ENCODE results near the gene PANK1.

Gene PANK1

GRCh38 chr10:89556600-89556999 is 88.4 kb downstream of the PANK1 start:
- H3K4me3 ChIP-seq (ENCODE audit: low read depth, low read length) = no peak overlapping the region
- H3K9me3 ChIP-seq (ENCODE audit: control insufficient read depth, insufficient read depth, low read depth, low read length) = no peaks in the 10 kb centered on the region
- H3K4me1 ChIP-seq (ENCODE audit: control insufficient read depth, insufficient read depth, low read length) = no peaks in the 10 kb centered on the region
- no peaks in the 10 kb centered on the region for H3K36me3 ChIP-seq (ENCODE audit: control insufficient read depth in 2 of 2, insufficient read depth in 1 of 2, low read length in 2 of 2)
- POLR2A ChIA-PET = no interaction called here
- no peak for TF ChIP-seq HOXA7 (CRISPR knock-in tag; IDR thresholded peaks at IDR 0.05; ENCODE audit: borderline replicate concordance)
- no peak for TF ChIP-seq ZNF155 (tag by site-specific recombination; IDR thresholded peaks at IDR 0.05)
- TF ChIP-seq ZNF560 (tag by site-specific recombination; IDR thresholded peaks at IDR 0.05; ENCODE audit: borderline replicate concordance) = no peak
- TF ChIP-seq ZNF830 (tag by site-specific recombination; IDR thresholded peaks at IDR 0.05; ENCODE audit: low read depth) = no peak
- TF ChIP-seq PRDM4 (tag by site-specific recombination; IDR thresholded peaks at IDR 0.05) = no peak
- TF ChIP-seq ZNF214 (tag by site-specific recombination; IDR thresholded peaks at IDR 0.05; ENCODE audit: borderline replicate concordance) = no peak
- TF ChIP-seq ZNF513 (tag by site-specific recombination; IDR thresholded peaks at IDR 0.05) = no peak
- no peak overlapping the region for H3K27ac ChIP-seq (ENCODE audit: extremely low read depth, low read depth, low read length)
- CTCF ChIA-PET = interaction anchor here (0.6 to 1.9 kb wide), 8 partner anchors 9 to 842 kb away, joined by 3 to 8 read pairs (median 4); no protein-coding TSS in a partner anchor

- H3K4me1 ChIP-seq (ENCODE audit: control insufficient read depth, insufficient read depth, low read length) = no peaks in the 10 kb centered on the region
- ChIA-PET CTCF (interaction anchor here (0.6 to 1.9 kb wide), 9 partner anchors 9 to 338 kb away, joined by 3 to 8 read pairs (median 4); no protein-coding TSS in a partner anchor), POLR2A (no interaction called here)
- H3K27ac ChIP-seq (ENCODE audit: extremely low read depth, low read depth, low read length) = no peak overlapping the region
- no peak overlapping the region for H3K4me3 ChIP-seq (ENCODE audit: low read depth, low read length)
- no peaks in the 10 kb centered on the region for H3K36me3 ChIP-seq (ENCODE audit: control insufficient read depth in 2 of 2, insufficient read depth in 1 of 2, low read length in 2 of 2)
- no peaks in the 10 kb centered on the region for H3K9me3 ChIP-seq (ENCODE audit: control insufficient read depth, insufficient read depth, low read depth, low read length)
- TF ChIP-seq GLI2 (tag by site-specific recombination; IDR thresholded peaks at IDR 0.05; ENCODE audit: borderline replicate concordance, low read depth) = no peak
- peak; percentile 9 for TF ChIP-seq ZNF654 (tag by site-specific recombination; IDR thresholded peaks at IDR 0.05; ENCODE audit: low read depth)
These were observed 89.2 kb downstream of the PANK1 start for GRCh38 chr10:89555688-89556445.

GRCh38 chr10:89554433-89554832 is 90.6 kb downstream of the PANK1 start:
- ChIA-PET POLR2A (no interaction called here), CTCF (interaction anchor here (0.9 to 2.0 kb wide), 3 partner anchors 11 to 88 kb away, joined by 3 to 7 read pairs (median 4); no protein-coding TSS in a partner anchor)
- no peak for TF ChIP-seq ZNF202 (tag by site-specific recombination; IDR thresholded peaks at IDR 0.05; ENCODE audit: borderline replicate concordance)
- no peak for TF ChIP-seq ZNF132 (tag by site-specific recombination; IDR thresholded peaks at IDR 0.05; ENCODE audit: borderline replicate concordance)
- TF ChIP-seq ZNF639 (tag by site-specific recombination; IDR thresholded peaks at IDR 0.05) = no peak
- TF ChIP-seq GLIS2 (tag by site-specific recombination; IDR thresholded peaks at IDR 0.05) = no peak
- no peak for TF ChIP-seq KLF1 (tag by site-specific recombination; IDR thresholded peaks at IDR 0.05)
- no peak for TF ChIP-seq ZNF239 (tag by site-specific recombination; IDR thresholded peaks at IDR 0.05)
- TF ChIP-seq ZNF704 (tag by site-specific recombination; IDR thresholded peaks at IDR 0.05) = no peak
- no peak for TF ChIP-seq ZNF626 (tag by site-specific recombination; IDR thresholded peaks at IDR 0.05)
- no peak for TF ChIP-seq HOXD13 (CRISPR knock-in tag; IDR thresholded peaks at IDR 0.05; ENCODE audit: borderline replicate concordance)
- no peak for TF ChIP-seq ZNF157 (tag by site-specific recombination; IDR thresholded peaks at IDR 0.05)
- TF ChIP-seq SCRT1 (tag by site-specific recombination; IDR thresholded peaks at IDR 0.05; ENCODE audit: borderline replicate concordance) = no peak
- TF ChIP-seq ZNF777 (tag by site-specific recombination; IDR thresholded peaks at IDR 0.05; ENCODE audit: borderline replicate concordance) = no peak
- no peak for TF ChIP-seq ZNF488 (tag by site-specific recombination; IDR thresholded peaks at IDR 0.05)
- TF ChIP-seq MEIS1 (CRISPR knock-in tag; IDR thresholded peaks at IDR 0.05; ENCODE audit: borderline replicate concordance) = no peak
- no peak for TF ChIP-seq GFI1B (tag by site-specific recombination; IDR thresholded peaks at IDR 0.05)

More at GRCh38 chr10:89554433-89554832, 90.6 kb downstream of the PANK1 start:
- Histone ChIP-seq H3K9me3 (ENCODE audit: control insufficient read depth, insufficient read depth, low read depth, low read length) (no peaks in the 10 kb centered on the region), H3K4me3 (ENCODE audit: low read depth, low read length) (no peak overlapping the region), H3K27ac (ENCODE audit: extremely low read depth, low read depth, low read length) (no peak overlapping the region), H3K4me1 (ENCODE audit: control insufficient read depth, insufficient read depth, low read length) (no peaks in the 10 kb centered on the region), H3K36me3 (ENCODE audit: control insufficient read depth in 2 of 2, insufficient read depth in 1 of 2, low read length in 2 of 2) (no peaks in the 10 kb centered on the region)

All from HEK293 (cell line).